Stimulated activated CD4-positive, alpha-beta T cell treated with anti-CD3 and anti-CD28 coated beads, TNF-alpha, amount 100 ng/mL, for 24 hours (primary cell): ENCODE measurements around the gene MARK1.

ENCODE experiments used
- DNase-seq, 3 experiments: peaks; one replicate each; pipeline ENCODE4 v3.0.0-alpha.2; 2020; ENCODE audit warnings: low read depth in 3 of 3

Gene MARK1

GRCh38 chr1:220711056-220711809 lies 183.3 kb downstream of the MARK1 start:
- no peak for DNase-seq
